Adipocyte (in vitro differentiated cells): ENCODE data around the gene FSIP1.

ENCODE experiments used
- DNase-seq: peaks from one replicate; pipeline ENCODE4 v3.0.0-alpha.2; 2015; ENCODE audit warnings: low read depth
- H3K27me3 ChIP-seq: replicated peaks from 2 replicates; pipeline ENCODE4 v1.7.0; 2013; ENCODE audit warnings: mild to moderate bottlenecking, low read length, moderate library complexity; ENCODE audit not compliant: control insufficient read depth, insufficient read depth
- H3K36me3 ChIP-seq: 2 replicates; pipeline ENCODE4 v1.7.0; 2013; ENCODE audit warnings: low read length, mild to moderate bottlenecking, moderate library complexity; ENCODE audit not compliant: control insufficient read depth, insufficient read depth, severe bottlenecking
- H3K4me1 ChIP-seq: 2 replicates; pipeline ENCODE4 v1.7.0; 2013; ENCODE audit warnings: mild to moderate bottlenecking, low read length, moderate library complexity; ENCODE audit not compliant: control insufficient read depth, insufficient read depth
- H3K4me3 ChIP-seq: 2 replicates; pipeline ENCODE4 v1.7.0; 2013; ENCODE audit warnings: mild to moderate bottlenecking, low read length, moderate library complexity
- H3K9ac ChIP-seq: 2 replicates; pipeline ENCODE4 v1.7.0; 2013; ENCODE audit warnings: mild to moderate bottlenecking, low read length, moderate library complexity
- H3K9me3 ChIP-seq: 2 replicates; pipeline ENCODE4 v1.7.0; 2013; ENCODE audit warnings: mild to moderate bottlenecking, low read length, moderate library complexity; ENCODE audit not compliant: control insufficient read depth

The FSIP1 gene

GRCh38 chr15:39792025-39792843, 9.6 kb upstream of the FSIP1 start:
- H3K9ac ChIP-seq: no peak overlapping the region
- H3K4me1 ChIP-seq: peaks cover 44% of the 10 kb centered on the region
- peak; percentile 38 for DNase-seq
- no peak overlapping the region for H3K4me3 ChIP-seq
- H3K27me3 ChIP-seq: no peaks in the 10 kb centered on the region
- no peaks in the 10 kb centered on the region for H3K9me3 ChIP-seq
- no peaks in the 10 kb centered on the region for H3K36me3 ChIP-seq

DNA sequence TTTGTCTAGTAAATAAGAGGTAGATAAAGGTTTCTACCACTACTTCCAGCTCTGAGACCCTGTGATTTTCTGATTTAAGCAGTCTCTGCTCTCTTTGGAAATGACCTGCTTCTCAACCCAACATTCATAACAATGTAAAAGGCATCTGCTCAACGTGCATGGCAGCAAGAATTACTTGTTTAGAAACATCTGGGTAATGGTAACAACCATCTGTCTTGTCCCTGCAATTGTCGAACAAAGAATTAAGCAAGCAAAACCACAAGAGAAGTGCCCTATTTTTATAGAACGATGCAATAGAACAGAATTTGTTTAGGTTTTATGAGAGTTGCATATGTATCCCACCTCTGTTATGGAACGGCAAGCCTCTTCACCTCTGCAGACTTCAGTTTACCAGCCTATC, 7.1 kb upstream of the FSIP1 start:
- peak; percentile 46 for DNase-seq
- Histone ChIP-seq H3K9me3 (no peaks in the 10 kb centered on the region), H3K4me1 (peaks cover 47% of the 10 kb centered on the region), H3K36me3 (no peaks in the 10 kb centered on the region), H3K9ac (no peak overlapping the region), H3K27me3 (no peaks in the 10 kb centered on the region), H3K4me3 (no peak overlapping the region)

GRCh38 chr15:39788800-39789565, 6.3 kb upstream of the FSIP1 start:
- H3K9ac ChIP-seq: peak overlapping the region; percentile 7

DNA sequence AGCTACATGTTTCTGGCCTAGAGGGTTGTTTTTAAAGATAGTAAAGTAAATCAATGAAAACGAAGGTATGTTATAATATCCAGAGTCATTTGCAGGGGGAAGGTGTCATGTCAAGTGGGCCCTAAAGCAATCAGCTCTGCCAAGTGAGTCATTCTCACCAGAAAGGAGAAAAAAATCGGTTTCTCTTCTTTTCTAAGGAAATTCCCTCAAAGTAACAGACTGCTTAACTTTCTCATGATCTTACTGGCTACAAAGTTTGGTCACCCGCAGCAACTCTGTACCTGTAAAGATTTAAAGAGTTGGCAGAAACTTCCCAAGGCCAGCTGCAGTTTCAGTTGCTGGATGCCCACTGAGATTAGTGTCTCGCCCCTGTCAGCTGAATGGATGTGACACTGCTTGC, 5.5 kb upstream of the FSIP1 start:
- H3K9ac ChIP-seq: peak overlapping the region; percentile 7
- H3K9me3 ChIP-seq: no peaks in the 10 kb centered on the region
- H3K36me3 ChIP-seq: no peaks in the 10 kb centered on the region
- peak overlapping the region; percentile 3 for H3K4me3 ChIP-seq
- peak; percentile 43 for DNase-seq
- no peaks in the 10 kb centered on the region for H3K27me3 ChIP-seq
- peaks cover 55% of the 10 kb centered on the region for H3K4me1 ChIP-seq

More at GRCh38 chr15:39788800-39789565, 6.3 kb upstream of the FSIP1 start:
- H3K4me3 ChIP-seq: peak overlapping the region; percentile 26
- DNase-seq: peak; percentile 74
- no peaks in the 10 kb centered on the region for H3K36me3 ChIP-seq
- H3K4me1 ChIP-seq: peaks cover 50% of the 10 kb centered on the region
- H3K9me3 ChIP-seq: no peaks in the 10 kb centered on the region
- H3K27me3 ChIP-seq: no peaks in the 10 kb centered on the region

DNA sequence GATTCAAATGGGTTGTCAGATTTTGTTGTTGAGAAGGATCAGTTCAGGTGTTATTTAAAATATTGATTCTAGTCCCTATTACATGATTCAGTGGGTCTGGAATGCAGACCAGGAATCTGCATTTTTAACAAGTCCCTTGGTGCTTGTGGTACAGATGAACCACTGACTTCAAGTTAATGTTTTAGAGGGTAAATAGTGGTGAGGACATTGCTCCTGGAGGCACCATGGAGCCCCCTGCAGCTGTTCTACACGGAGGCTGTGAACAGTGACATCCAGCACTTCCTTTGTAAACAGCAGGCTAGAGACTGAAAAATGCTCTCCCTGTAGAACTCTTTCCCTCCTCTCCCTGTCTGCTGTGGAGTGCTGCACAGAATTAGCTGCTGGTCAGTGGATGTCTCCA, 4.8 kb upstream of the FSIP1 start:
- Histone ChIP-seq H3K9me3 (no peaks in the 10 kb centered on the region), H3K9ac (no peak overlapping the region), H3K4me1 (peaks cover 49% of the 10 kb centered on the region), H3K27me3 (no peaks in the 10 kb centered on the region), H3K36me3 (no peaks in the 10 kb centered on the region), H3K4me3 (no peak overlapping the region)
- no peak for DNase-seq

GRCh38 chr15:39786447-39787056, 3.9 kb upstream of the FSIP1 start:
- no peaks in the 10 kb centered on the region for H3K9me3 ChIP-seq
- DNase-seq: peak; percentile 88
- H3K9ac ChIP-seq: no peak overlapping the region
- no peak overlapping the region for H3K4me3 ChIP-seq
- H3K36me3 ChIP-seq: no peaks in the 10 kb centered on the region
- H3K4me1 ChIP-seq: peaks cover 41% of the 10 kb centered on the region
- H3K27me3 ChIP-seq: no peaks in the 10 kb centered on the region

DNA sequence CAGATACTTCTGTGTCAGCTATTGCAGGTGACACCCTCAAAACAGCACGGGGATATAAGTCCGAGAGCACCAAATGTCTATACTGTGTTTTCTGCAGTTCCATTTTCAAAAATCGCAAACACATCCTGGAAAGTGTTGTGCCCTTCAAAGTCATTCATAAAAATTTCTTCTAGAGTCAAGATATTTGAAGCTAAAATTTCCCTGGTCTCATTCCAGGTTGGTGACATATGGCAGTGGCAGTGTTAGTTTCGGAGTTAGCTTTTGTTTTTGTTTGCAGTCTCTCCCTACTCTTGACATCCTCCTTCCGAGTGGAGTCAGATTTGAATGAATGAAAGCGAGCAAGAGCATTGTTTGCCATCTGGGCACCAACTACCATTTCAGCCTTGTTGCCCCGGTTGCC, 3.2 kb upstream of the FSIP1 start:
- Histone ChIP-seq H3K4me3 (no peak overlapping the region), H3K36me3 (no peaks in the 10 kb centered on the region), H3K9ac (no peak overlapping the region), H3K9me3 (no peaks in the 10 kb centered on the region), H3K27me3 (no peaks in the 10 kb centered on the region), H3K4me1 (peaks cover 41% of the 10 kb centered on the region)
- DNase-seq: no peak

- Histone ChIP-seq H3K36me3 (no peaks in the 10 kb centered on the region), H3K9ac (no peak overlapping the region), H3K4me3 (no peak overlapping the region), H3K27me3 (no peaks in the 10 kb centered on the region), H3K4me1 (peaks cover 41% of the 10 kb centered on the region), H3K9me3 (no peaks in the 10 kb centered on the region)
- no peak for DNase-seq
Measured at GRCh38 chr15:39785139-39785538, 2.5 kb upstream of the FSIP1 start.

GRCh38 chr15:39784638-39785037, 2.0 kb upstream of the FSIP1 start:
- peak overlapping the region; percentile 91 for H3K9ac ChIP-seq
- H3K9me3 ChIP-seq: no peaks in the 10 kb centered on the region
- H3K36me3 ChIP-seq: no peaks in the 10 kb centered on the region
- no peak for DNase-seq
- no peaks in the 10 kb centered on the region for H3K27me3 ChIP-seq
- H3K4me1 ChIP-seq: peaks cover 36% of the 10 kb centered on the region
- H3K4me3 ChIP-seq: no peak overlapping the region

- H3K4me3 ChIP-seq: peak overlapping the region; percentile 94
Measured at GRCh38 chr15:39784125-39784524, 1.5 kb upstream of the FSIP1 start.

DNA sequence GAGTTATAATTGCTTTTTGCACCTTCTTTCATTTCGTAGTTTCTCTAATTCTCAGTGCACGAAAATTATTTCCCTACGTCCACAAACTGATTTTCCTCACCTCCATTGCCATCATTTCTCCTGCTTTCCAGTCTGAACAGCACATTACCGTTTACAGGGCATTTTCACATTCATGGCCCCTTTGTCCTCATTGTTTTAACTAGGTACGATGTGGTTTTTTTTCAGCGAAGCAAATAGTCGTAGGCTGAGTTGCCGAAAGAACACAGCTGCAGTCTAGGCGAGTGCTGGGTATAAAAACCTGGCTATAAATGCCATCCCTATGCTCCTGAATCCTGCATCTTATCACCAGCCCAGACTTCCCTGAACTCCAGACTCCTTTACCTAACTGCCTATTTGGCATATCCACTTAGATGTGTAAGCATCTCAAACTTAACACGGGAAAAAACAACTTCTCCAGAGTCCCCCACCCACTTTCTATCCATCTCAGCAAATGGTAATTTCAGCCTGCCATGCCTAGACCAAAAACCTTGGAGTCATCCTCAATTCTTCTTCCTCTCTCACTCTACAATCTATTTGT, 691 bp upstream of the FSIP1 start:
- H3K36me3 ChIP-seq: no peaks in the 10 kb centered on the region
- H3K4me3 ChIP-seq: peak overlapping the region; percentile 94
- H3K9me3 ChIP-seq: no peaks in the 10 kb centered on the region
- no peaks in the 10 kb centered on the region for H3K27me3 ChIP-seq
- H3K9ac ChIP-seq: peak overlapping the region; percentile 91
- peaks cover 23% of the 10 kb centered on the region for H3K4me1 ChIP-seq
- peak; percentile 42 for DNase-seq

More at GRCh38 chr15:39784125-39784524, 1.5 kb upstream of the FSIP1 start:
- DNase-seq: peak; percentile 58
- Histone ChIP-seq H3K4me1 (peaks cover 31% of the 10 kb centered on the region), H3K9ac (peak overlapping the region; percentile 91), H3K9me3 (no peaks in the 10 kb centered on the region), H3K36me3 (no peaks in the 10 kb centered on the region), H3K27me3 (no peaks in the 10 kb centered on the region)
